ENCODE data around the gene CAVIN1. TPM values are rescaled to one million over a fixed set of nuclear protein-coding genes. Genes with fewer than 3 reads are reported as not detected.
A peak's percentile ranks its signal among the peaks of the same experiment; 100 is the strongest.
"Not testable (repeated sequence)": the region's sequence is repeated elsewhere in the genome, so short reads cannot be mapped to it uniquely, and the experiment has no call there.

The CAVIN1 gene
- total RNA-seq, 1 donor from 2014 or later, result 238 TPM

- H3K9me3 ChIP-seq (ENCODE audit: control insufficient read depth in 3 of 3, low read length in 3 of 3), result no peaks in the 10 kb centered on the region
- H3K4me3 ChIP-seq (ENCODE audit: low read length in 3 of 3), result peak overlapping the region in 1 of 3 donors; percentile 31
- peaks cover 39 to 49% (median 40%) of the 10 kb centered on the region in 3 donors for H3K4me1 ChIP-seq (ENCODE audit: control insufficient read depth in 3 of 3, insufficient read depth in 3 of 3, low read length in 3 of 3)
- peaks cover 0 to 3% (median 0%) of the 10 kb centered on the region in 3 donors for H3K36me3 ChIP-seq (ENCODE audit: control insufficient read depth in 3 of 3, insufficient read depth in 3 of 3, low read length in 3 of 3)
- H3K27ac ChIP-seq (ENCODE audit: low read depth, low read length), result peak overlapping the region; percentile 76
- peak overlapping the region in 1 of 3 donors; percentile 66 for H3K9ac ChIP-seq (ENCODE audit: low read depth in 1 of 3, low read length in 3 of 3)
- H3K27me3 ChIP-seq (ENCODE audit: control insufficient read depth in 3 of 3, insufficient read depth in 3 of 3, low read length in 3 of 3), result no peaks in the 10 kb centered on the region
Observed at GRCh38 chr17:42381898-42382297, 41.2 kb downstream of the CAVIN1 start.

DNA sequence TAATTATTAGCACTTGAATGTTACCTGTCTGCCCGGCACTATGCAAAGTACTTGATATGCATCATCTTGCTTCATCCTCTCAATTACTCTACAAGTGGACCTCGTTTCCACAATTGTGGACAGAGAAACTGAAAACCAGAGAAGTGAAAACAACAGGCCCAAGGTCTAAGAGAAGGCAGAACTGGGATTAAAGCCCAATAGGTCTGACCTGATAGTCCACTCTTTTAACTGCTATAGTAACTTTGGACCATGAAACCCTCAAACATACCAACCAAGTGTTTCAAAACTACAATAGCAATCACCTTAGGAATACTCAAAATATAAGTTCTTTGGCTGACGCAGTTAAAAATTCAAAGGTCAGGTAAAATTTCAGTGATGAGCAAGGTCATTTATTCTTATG, 42.1 kb downstream of the CAVIN1 start:
- H3K36me3 ChIP-seq (ENCODE audit: control insufficient read depth in 3 of 3, insufficient read depth in 3 of 3, low read length in 3 of 3), result peaks cover 0 to 3% (median 0%) of the 10 kb centered on the region in 3 donors
- no peak overlapping the region for H3K4me3 ChIP-seq (ENCODE audit: low read length in 3 of 3)
- peak overlapping the region in 1 of 3 donors; percentile 54 for H3K9ac ChIP-seq (ENCODE audit: low read depth in 1 of 3, low read length in 3 of 3)
- H3K27me3 ChIP-seq (ENCODE audit: control insufficient read depth in 3 of 3, insufficient read depth in 3 of 3, low read length in 3 of 3), result no peaks in the 10 kb centered on the region
- H3K4me1 ChIP-seq (ENCODE audit: control insufficient read depth in 3 of 3, insufficient read depth in 3 of 3, low read length in 3 of 3), result peaks cover 35 to 42% (median 35%) of the 10 kb centered on the region in 3 donors
- peak overlapping the region; percentile 76 for H3K27ac ChIP-seq (ENCODE audit: low read depth, low read length)
- no peaks in the 10 kb centered on the region for H3K9me3 ChIP-seq (ENCODE audit: control insufficient read depth in 3 of 3, low read length in 3 of 3)

- H3K4me3 ChIP-seq (ENCODE audit: low read length in 3 of 3), result peak overlapping the region; percentile 19 to 61 (median 47)
- peak overlapping the region; percentile 7 to 81 (median 69) for H3K9ac ChIP-seq (ENCODE audit: low read depth in 1 of 3, low read length in 3 of 3)
- H3K27ac ChIP-seq (ENCODE audit: low read depth, low read length), result peak overlapping the region; percentile 76
- peaks cover 0 to 3% (median 0%) of the 10 kb centered on the region in 3 donors for H3K36me3 ChIP-seq (ENCODE audit: control insufficient read depth in 3 of 3, insufficient read depth in 3 of 3, low read length in 3 of 3)
- H3K9me3 ChIP-seq (ENCODE audit: control insufficient read depth in 3 of 3, low read length in 3 of 3), result no peaks in the 10 kb centered on the region
- H3K27me3 ChIP-seq (ENCODE audit: control insufficient read depth in 3 of 3, insufficient read depth in 3 of 3, low read length in 3 of 3), result no peaks in the 10 kb centered on the region
- peaks cover 34 to 37% (median 35%) of the 10 kb centered on the region in 3 donors for H3K4me1 ChIP-seq (ENCODE audit: control insufficient read depth in 3 of 3, insufficient read depth in 3 of 3, low read length in 3 of 3)
Observed at GRCh38 chr17:42378959-42379594, 44.0 kb downstream of the CAVIN1 start.

GRCh38 chr17:42378359-42378958, 44.6 kb downstream of the CAVIN1 start:
- Histone ChIP-seq H3K27me3 (ENCODE audit: control insufficient read depth in 3 of 3, insufficient read depth in 3 of 3, low read length in 3 of 3) (no peaks in the 10 kb centered on the region), H3K9me3 (ENCODE audit: control insufficient read depth in 3 of 3, low read length in 3 of 3) (no peaks in the 10 kb centered on the region), H3K4me1 (ENCODE audit: control insufficient read depth in 3 of 3, insufficient read depth in 3 of 3, low read length in 3 of 3) (peaks cover 34 to 37% (median 35%) of the 10 kb centered on the region in 3 donors), H3K36me3 (ENCODE audit: control insufficient read depth in 3 of 3, insufficient read depth in 3 of 3, low read length in 3 of 3) (peaks cover 0 to 1% (median 0%) of the 10 kb centered on the region in 3 donors), H3K9ac (ENCODE audit: low read depth in 1 of 3, low read length in 3 of 3) (peak overlapping the region in 2 of 3 donors; percentile 69 to 81), H3K4me3 (ENCODE audit: low read length in 3 of 3) (peak overlapping the region; percentile 19 to 61 (median 47)), H3K27ac (ENCODE audit: low read depth, low read length) (peak overlapping the region; percentile 76)

GRCh38 chr17:42373896-42374295, 49.2 kb downstream of the CAVIN1 start:
- Histone ChIP-seq H3K27ac (ENCODE audit: low read depth, low read length) (no peak overlapping the region), H3K4me3 (ENCODE audit: low read length in 3 of 3) (no peak overlapping the region), H3K4me1 (ENCODE audit: control insufficient read depth in 3 of 3, insufficient read depth in 3 of 3, low read length in 3 of 3) (peaks cover 9 to 18% (median 12%) of the 10 kb centered on the region in 3 donors), H3K9ac (ENCODE audit: low read depth in 1 of 3, low read length in 3 of 3) (no peak overlapping the region), H3K9me3 (ENCODE audit: control insufficient read depth in 3 of 3, low read length in 3 of 3) (no peaks in the 10 kb centered on the region), H3K36me3 (ENCODE audit: control insufficient read depth in 3 of 3, insufficient read depth in 3 of 3, low read length in 3 of 3) (no peaks in the 10 kb centered on the region), H3K27me3 (ENCODE audit: control insufficient read depth in 3 of 3, insufficient read depth in 3 of 3, low read length in 3 of 3) (no peaks in the 10 kb centered on the region)

GRCh38 chr17:42372142-42372541, 50.9 kb downstream of the CAVIN1 start:
- H3K36me3 ChIP-seq (ENCODE audit: control insufficient read depth in 3 of 3, insufficient read depth in 3 of 3, low read length in 3 of 3), result no peaks in the 10 kb centered on the region
- H3K27me3 ChIP-seq (ENCODE audit: control insufficient read depth in 3 of 3, insufficient read depth in 3 of 3, low read length in 3 of 3), result no peaks in the 10 kb centered on the region
- H3K9ac ChIP-seq (ENCODE audit: low read depth in 1 of 3, low read length in 3 of 3), result no peak overlapping the region
- peaks cover 4 to 10% (median 7%) of the 10 kb centered on the region in 3 donors for H3K4me1 ChIP-seq (ENCODE audit: control insufficient read depth in 3 of 3, insufficient read depth in 3 of 3, low read length in 3 of 3)
- H3K9me3 ChIP-seq (ENCODE audit: control insufficient read depth in 3 of 3, low read length in 3 of 3), result no peaks in the 10 kb centered on the region
- no peak overlapping the region for H3K27ac ChIP-seq (ENCODE audit: low read depth, low read length)
- no peak overlapping the region for H3K4me3 ChIP-seq (ENCODE audit: low read length in 3 of 3)

GRCh38 chr17:42368797-42369561, 54.1 kb downstream of the CAVIN1 start:
- peaks cover 14 to 23% (median 14%) of the 10 kb centered on the region in 3 donors for H3K4me1 ChIP-seq (ENCODE audit: control insufficient read depth in 3 of 3, insufficient read depth in 3 of 3, low read length in 3 of 3)
- not testable (repeated sequence) for H3K9ac ChIP-seq (ENCODE audit: low read depth in 1 of 3, low read length in 3 of 3); H3K27ac ChIP-seq (ENCODE audit: low read depth, low read length); H3K36me3 ChIP-seq (ENCODE audit: control insufficient read depth in 3 of 3, insufficient read depth in 3 of 3, low read length in 3 of 3); H3K27me3 ChIP-seq (ENCODE audit: control insufficient read depth in 3 of 3, insufficient read depth in 3 of 3, low read length in 3 of 3); H3K9me3 ChIP-seq (ENCODE audit: control insufficient read depth in 3 of 3, low read length in 3 of 3); H3K4me3 ChIP-seq (ENCODE audit: low read length in 3 of 3)

- H3K36me3 ChIP-seq (ENCODE audit: control insufficient read depth in 3 of 3, insufficient read depth in 3 of 3, low read length in 3 of 3); H3K9ac ChIP-seq (ENCODE audit: low read depth in 1 of 3, low read length in 3 of 3); H3K27me3 ChIP-seq (ENCODE audit: control insufficient read depth in 3 of 3, insufficient read depth in 3 of 3, low read length in 3 of 3); H3K4me3 ChIP-seq (ENCODE audit: low read length in 3 of 3); H3K9me3 ChIP-seq (ENCODE audit: control insufficient read depth in 3 of 3, low read length in 3 of 3); H3K27ac ChIP-seq (ENCODE audit: low read depth, low read length): not testable (repeated sequence)
- H3K4me1 ChIP-seq (ENCODE audit: control insufficient read depth in 3 of 3, insufficient read depth in 3 of 3, low read length in 3 of 3), result peaks cover 19 to 29% (median 20%) of the 10 kb centered on the region in 3 donors
Observed at GRCh38 chr17:42368310-42368709, 54.7 kb downstream of the CAVIN1 start.

GRCh38 chr17:42366176-42367023, 56.7 kb downstream of the CAVIN1 start:
- Histone ChIP-seq H3K27ac (ENCODE audit: low read depth, low read length) (peak overlapping the region; percentile 37), H3K4me1 (ENCODE audit: control insufficient read depth in 3 of 3, insufficient read depth in 3 of 3, low read length in 3 of 3) (peaks cover 38 to 48% (median 39%) of the 10 kb centered on the region in 3 donors)
- not testable (repeated sequence) for H3K9me3 ChIP-seq (ENCODE audit: control insufficient read depth in 3 of 3, low read length in 3 of 3); H3K4me3 ChIP-seq (ENCODE audit: low read length in 3 of 3); H3K36me3 ChIP-seq (ENCODE audit: control insufficient read depth in 3 of 3, insufficient read depth in 3 of 3, low read length in 3 of 3); H3K9ac ChIP-seq (ENCODE audit: low read depth in 1 of 3, low read length in 3 of 3); H3K27me3 ChIP-seq (ENCODE audit: control insufficient read depth in 3 of 3, insufficient read depth in 3 of 3, low read length in 3 of 3)

Data from skeletal muscle tissue (tissue), 4 donors.